ENCODE results near the gene WWOX. TPM values are rescaled to one million over a fixed set of nuclear protein-coding genes. Genes with fewer than 3 reads are reported as not detected.
A peak's percentile ranks its signal among the peaks of the same experiment; 100 is the strongest.

The WWOX gene
- total and polyA plus RNA-seq, 2 of the 8 experiments (the other 6 are each of a cell fraction or from before 2014, with no cell fraction given) = 5.4 to 16.7 TPM

GRCh38 chr16:78278056-78278450, 178.6 kb downstream of the WWOX start:
- H3K14ac ChIP-seq (ENCODE audit: insufficient read length) = no peak overlapping the region
- no peak overlapping the region for H2BK5ac ChIP-seq (ENCODE audit: low read depth, low read length)

More at GRCh38 chr16:78278056-78278450, 178.6 kb downstream of the WWOX start:
- H4K5ac ChIP-seq (ENCODE audit: insufficient read length, low read depth, low read length) = no peak overlapping the region
- H4K20me1 ChIP-seq (replicated peaks in 1 of 2; ENCODE audit: control insufficient read depth in 1 of 2, insufficient read depth in 2 of 2, low read length in 2 of 2) = no peaks in the 10 kb centered on the region
- H4K8ac ChIP-seq (ENCODE audit: extremely low read depth, insufficient read depth, low read length) = no peak overlapping the region
- no peak overlapping the region for H2AFZ ChIP-seq (ENCODE audit: low read length)
- no peak overlapping the region for H3K56ac ChIP-seq (replicated peaks; ENCODE audit: insufficient read length, low read depth, low read length)
- 89% methylated on average over 3 of the region's 3 CpGs; no CpG with 5 or more reads in 1 of the 2 experiments for WGBS, 2 experiments (ENCODE audit: extremely low coverage in 1 of 2, insufficient coverage in 1 of 2, insufficient read length in 1 of 2, insufficient replicate concordance in 2 of 2, low coverage in 1 of 2, low lambda C conversion rate in 2 of 2, missing lambda C conversion rate in 1 of 2)
- no peak overlapping the region for H3K27ac ChIP-seq (ENCODE audit: low read depth, low read length)
- H3K4me2 ChIP-seq (ENCODE audit: insufficient read depth in 1 of 2, low read depth in 2 of 2, low read length in 2 of 2) = peak overlapping the region; percentile 38 to 52; a peak in 1 of 4 replicates
- H3K9ac ChIP-seq (replicated peaks in 1 of 4; ENCODE audit: extremely low read depth in 1 of 4, low read depth in 3 of 4, low read length in 3 of 4) = no peak overlapping the region
- H3K27me3 ChIP-seq (replicated peaks in 1 of 4; ENCODE audit: control insufficient read depth in 3 of 4, extremely low read depth in 1 of 4, insufficient read depth in 3 of 4, low read length in 3 of 4) = no peaks in the 10 kb centered on the region
- ChIA-PET POLR2A (ENCODE audit: partially characterized antibody) (no interaction called here), CTCF (ENCODE audit: partially characterized antibody) (interaction anchor here (0.5 kb wide), 1 partner anchor 118 kb away, joined by 3 read pairs; no protein-coding TSS in a partner anchor)
- TF ChIP-seq RAD21 (IDR thresholded peaks at IDR 0.05 in 1 of 2, conservative IDR thresholded peaks at IDR 0.05 in 1 of 2; ENCODE audit: low read depth in 2 of 2, low read length in 2 of 2) (no peak), RFX5 (IDR thresholded peaks at IDR 0.05; ENCODE audit: borderline replicate concordance, low read depth, low read length) (no peak), TAF1 (IDR thresholded peaks at IDR 0.05; ENCODE audit: low read depth, low read length) (no peak), KDM4A (IDR thresholded peaks at IDR 0.05; ENCODE audit: low read depth, low read length, severe bottlenecking) (no peak)
- no peaks in the 10 kb centered on the region for H3K23me2 ChIP-seq (ENCODE audit: low read depth, low read length)
- no peak overlapping the region for H3K18ac ChIP-seq (ENCODE audit: extremely low read depth, low read length)
- H3K4me3 ChIP-seq (ENCODE audit: extremely low read depth in 1 of 4, insufficient read depth in 2 of 4, low read depth in 3 of 4, low read length in 4 of 4) = no peak overlapping the region; a peak in 1 of 8 replicates
- H4K91ac ChIP-seq (replicated peaks; ENCODE audit: insufficient read length, low read length) = no peak overlapping the region
- no peak overlapping the region for H3K23ac ChIP-seq (ENCODE audit: insufficient read length)
- FAIRE-seq (no peak), DNase-seq (ENCODE audit: low read depth in 1 of 2, low spot score in 2 of 2) (no peak)
- H3K9me3 ChIP-seq (ENCODE audit: insufficient read depth in 2 of 2, low read depth in 1 of 2, low read length in 1 of 2) = no peaks in the 10 kb centered on the region
- no peak overlapping the region for H3K4ac ChIP-seq (replicated peaks; ENCODE audit: insufficient read length, low read depth, low read length)
- no peak overlapping the region for H2BK20ac ChIP-seq (ENCODE audit: low read length)
- no peaks in the 10 kb centered on the region for H3K79me1 ChIP-seq (ENCODE audit: low read depth, low read length)
- peaks cover 5 to 21% (median 18%) of the 10 kb centered on the region in 4 experiments for H3K4me1 ChIP-seq (replicated peaks in 1 of 4; ENCODE audit: control insufficient read depth in 3 of 4, insufficient read depth in 4 of 4, low read length in 3 of 4)
- no peak overlapping the region for H2BK12ac ChIP-seq (ENCODE audit: low read depth, low read length)
- no peaks in the 10 kb centered on the region for H3K79me2 ChIP-seq (ENCODE audit: control insufficient read depth in 1 of 2, insufficient read depth in 2 of 2, low read length in 2 of 2)
- H2AK5ac ChIP-seq (ENCODE audit: low read depth, low read length) = no peak overlapping the region
- peak overlapping the region; percentile 75 for H2BK120ac ChIP-seq (replicated peaks; ENCODE audit: low read depth, low read length)
- no peaks in the 10 kb centered on the region for H3K36me3 ChIP-seq (ENCODE audit: control insufficient read depth in 2 of 4, insufficient read depth in 4 of 4, low read length in 3 of 4)
- H2BK15ac ChIP-seq (ENCODE audit: low read length) = no peak overlapping the region

Measured in H1 (cell line).